IMR-90 (cell line): ENCODE data around the gene POLRMT. TPM values are rescaled to one million over a fixed set of nuclear protein-coding genes. Genes with fewer than 3 reads are reported as not detected.

ENCODE experiments used
- ATAC-seq: fragments of 200-7000 bp; cut with Tn5 transposase; 2 replicates; pipeline ENCODE4 v1.9.1; 2020; ENCODE audit warnings: low read depth, mild to moderate bottlenecking, moderate library complexity
- BruUV-seq: library from RNA; stranded (reverse); fragments of 400-500 nt; replicated peaks from 2 replicates; lab custom pipeline; 2021; lab: Mats Ljungman, UMichigan
- CTCF ChIA-PET: fragments of 300-600 bp; formaldehyde crosslinking; extraction: SDS; loops from one replicate; lab custom pipeline; 2021; ENCODE audit warnings: antibody characterized with exemption; lab: Yijun Ruan, JAX
- POLR2A ChIA-PET: fragments of 300-600 bp; sonication (Branson Sonifier 250); formaldehyde crosslinking; loops from one replicate; lab custom pipeline; 2022; ENCODE audit warnings: antibody characterized with exemption; ENCODE audit not compliant: unreplicated experiment; lab: Charles Lee
- DNase-seq: peaks from one replicate; pipeline ENCODE4 v3.0.0; 2013
- H2AFZ ChIP-seq: replicated peaks from 2 replicates; pipeline ENCODE3; 2013; ENCODE audit warnings: low read length, mild to moderate bottlenecking; ENCODE audit not compliant: poor library complexity
- H2AK5ac ChIP-seq: 2 replicates; pipeline ENCODE4 v1.6.1; 2013; ENCODE audit warnings: low read depth, low read length, inconsistent platforms
- H2AK9ac ChIP-seq: replicated peaks from 2 replicates; pipeline ENCODE3; 2013; ENCODE audit warnings: mild to moderate bottlenecking, low read depth, low read length, moderate library complexity; ENCODE audit not compliant: poor library complexity
- H2BK120ac ChIP-seq: 2 replicates; pipeline ENCODE4 v1.6.1; 2013; ENCODE audit warnings: low read depth, low read length, inconsistent platforms
- H2BK15ac ChIP-seq: 3 replicates; pipeline ENCODE4 v1.6.1; 2013; ENCODE audit warnings: low read depth, low read length, inconsistent platforms
- H2BK20ac ChIP-seq: 2 replicates; pipeline ENCODE4 v1.6.1; 2013; ENCODE audit warnings: low read depth, mild to moderate bottlenecking, inconsistent platforms, low read length, moderate library complexity
- H2BK5ac ChIP-seq: 2 replicates; pipeline ENCODE4 v1.6.1; 2013; ENCODE audit warnings: mild to moderate bottlenecking, low read depth, low read length, inconsistent platforms; ENCODE audit not compliant: poor library complexity, severe bottlenecking
- H3K14ac ChIP-seq: replicated peaks from 2 replicates; pipeline ENCODE4 v1.6.1; 2013; ENCODE audit warnings: low read depth, low read length, inconsistent platforms
- H3K18ac ChIP-seq: 2 replicates; pipeline ENCODE4 v1.6.1; 2013; ENCODE audit warnings: low read depth, low read length, control low read depth
- H3K23ac ChIP-seq: 2 replicates; pipeline ENCODE4 v1.6.1; 2013; ENCODE audit warnings: low read depth, low read length, inconsistent platforms
- H3K27ac ChIP-seq: 2 replicates; pipeline ENCODE4 v1.5.1; 2013; ENCODE audit warnings: mild to moderate bottlenecking, control low read depth, low read length; ENCODE audit not compliant: insufficient read depth
- H3K27me3 ChIP-seq: 2 replicates; pipeline ENCODE4 v1.6.1; 2013; ENCODE audit warnings: low read length; ENCODE audit not compliant: control insufficient read depth, insufficient read depth
- H3K36me3 ChIP-seq: 2 replicates; pipeline ENCODE4 v1.6.1; 2013; ENCODE audit warnings: low read length, mixed read lengths; ENCODE audit not compliant: control insufficient read depth, insufficient read depth
- H3K4ac ChIP-seq: 2 replicates; pipeline ENCODE4 v1.6.1; 2013; ENCODE audit warnings: low read depth, low read length, inconsistent platforms
- H3K4me1 ChIP-seq: 2 replicates; pipeline ENCODE4 v1.6.1; 2013; ENCODE audit warnings: low read length, mixed read lengths; ENCODE audit not compliant: control insufficient read depth, insufficient read depth
- H3K4me2 ChIP-seq: 2 replicates; pipeline ENCODE4 v1.6.1; 2013; ENCODE audit warnings: low read depth, mild to moderate bottlenecking, control low read depth, low read length, moderate library complexity
- H3K4me3 ChIP-seq: 2 replicates; pipeline ENCODE4 v1.5.1; 2013; ENCODE audit warnings: low read depth, mild to moderate bottlenecking, control low read depth, low read length, moderate library complexity; ENCODE audit not compliant: insufficient read depth
- H3K56ac ChIP-seq: 2 replicates; pipeline ENCODE4 v1.6.1; 2013; ENCODE audit warnings: low read length, inconsistent platforms; ENCODE audit not compliant: insufficient read depth; ENCODE audit errors: extremely low read depth
- H3K79me1 ChIP-seq, 2 experiments: 2 replicates each; pipeline ENCODE4 v1.6.1; 2013; ENCODE audit warnings: low read length in 2 of 2, inconsistent platforms in 1 of 2, low read depth in 1 of 2
- H3K9ac ChIP-seq: 2 replicates; pipeline ENCODE4 v1.6.1; 2013; ENCODE audit warnings: low read depth, low read length, control low read depth
- H3K9me1 ChIP-seq: 2 replicates; pipeline ENCODE4 v1.6.1; 2013; ENCODE audit warnings: low read length, inconsistent platforms; ENCODE audit not compliant: insufficient read depth
- H3K9me3 ChIP-seq: 2 replicates; pipeline ENCODE4 v1.6.1; 2013; ENCODE audit warnings: low read length; ENCODE audit not compliant: control insufficient read depth, insufficient read depth
- H4K20me1 ChIP-seq: 2 replicates; pipeline ENCODE4 v1.6.1; 2013; ENCODE audit warnings: low read length, inconsistent platforms; ENCODE audit not compliant: insufficient read depth
- H4K5ac ChIP-seq: 2 replicates; pipeline ENCODE4 v1.6.1; 2013; ENCODE audit warnings: mild to moderate bottlenecking, low read depth, low read length, control low read depth
- H4K8ac ChIP-seq, 2 experiments: 2 replicates each; pipeline ENCODE4 v1.6.1; 2013; ENCODE audit warnings: low read depth in 2 of 2, low read length in 2 of 2, control low read depth in 1 of 2, inconsistent platforms in 1 of 2
- H4K91ac ChIP-seq: 2 replicates; pipeline ENCODE4 v1.6.1; 2013; ENCODE audit warnings: low read depth, low read length, inconsistent platforms; ENCODE audit not compliant: insufficient read depth
- BHLHE40 ChIP-seq: fragments of 150-350 bp; IDR thresholded peaks from 2 replicates; pipeline ENCODE4 v1.6.1; 2016; ENCODE audit warnings: mild to moderate bottlenecking, low read depth, low read length
- CEBPB ChIP-seq: IDR thresholded peaks from 2 replicates; pipeline ENCODE4 v1.6.1; 2012; ENCODE audit warnings: low read depth, low read length, improper control_type of control experiment
- CHD1 ChIP-seq: IDR thresholded peaks from 2 replicates; pipeline ENCODE4 v1.6.1; 2012; ENCODE audit warnings: low read depth, low read length, improper control_type of control experiment
- CTCF ChIP-seq: conservative IDR thresholded peaks from 2 replicates; pipeline ENCODE4 v1.5.1; 2012; ENCODE audit warnings: mild to moderate bottlenecking, low read depth, low read length, improper control_type of control experiment
- ELK1 ChIP-seq: fragments of 150-350 bp; IDR thresholded peaks from 2 replicates; pipeline ENCODE4 v1.6.1; 2016; ENCODE audit warnings: low read depth, mild to moderate bottlenecking, low read length, moderate library complexity, borderline replicate concordance
- FOS ChIP-seq: fragments of 150-350 bp; IDR thresholded peaks from 2 replicates; pipeline ENCODE4 v1.6.1; 2016; ENCODE audit warnings: low read depth, low read length
- MAFK ChIP-seq: IDR thresholded peaks from 2 replicates; pipeline ENCODE4 v1.6.1; 2012; ENCODE audit warnings: low read depth, low read length, improper control_type of control experiment
- MAZ ChIP-seq: IDR thresholded peaks from 2 replicates; pipeline ENCODE4 v1.6.1; 2012; ENCODE audit warnings: low read depth, mild to moderate bottlenecking, low read length, improper control_type of control experiment, moderate library complexity, borderline replicate concordance
- MXI1 ChIP-seq: IDR thresholded peaks from 2 replicates; pipeline ENCODE4 v1.6.1; 2012; ENCODE audit warnings: low read depth, mild to moderate bottlenecking, low read length, moderate library complexity, borderline replicate concordance
- NFE2L2 ChIP-seq: fragments of 150-350 bp; IDR thresholded peaks from 2 replicates; pipeline ENCODE4 v1.6.1; 2016; ENCODE audit warnings: low read depth, mild to moderate bottlenecking, low read length
- POLR2A ChIP-seq: IDR thresholded peaks from 2 replicates; pipeline ENCODE4 v1.6.1; 2012; ENCODE audit warnings: mild to moderate bottlenecking, low read depth, low read length
- RAD21 ChIP-seq: IDR thresholded peaks from 2 replicates; pipeline ENCODE4 v1.6.1; 2012; ENCODE audit warnings: low read length, improper control_type of control experiment
- RCOR1 ChIP-seq: IDR thresholded peaks from 2 replicates; pipeline ENCODE4 v1.6.1; 2012; ENCODE audit warnings: mild to moderate bottlenecking, low read length, improper control_type of control experiment; ENCODE audit not compliant: insufficient replicate concordance
- RFX5 ChIP-seq: IDR thresholded peaks from 2 replicates; pipeline ENCODE4 v1.8.0; 2012; ENCODE audit warnings: low read depth, mild to moderate bottlenecking, low read length, moderate library complexity
- SMC3 ChIP-seq: fragments of 150-350 bp; IDR thresholded peaks from 2 replicates; pipeline ENCODE4 v1.6.1; 2016; ENCODE audit warnings: low read depth, mild to moderate bottlenecking, antibody characterized with exemption, low read length, moderate library complexity
- USF2 ChIP-seq: fragments of 150-350 bp; IDR thresholded peaks from 2 replicates; pipeline ENCODE4 v1.6.1; 2017; ENCODE audit warnings: mild to moderate bottlenecking, antibody characterized with exemption, low read length, low read depth
- WGBS, 2 experiments: methylation state at CpG; one replicate each; pipeline versions ENCODE4 v1.1.5 to v1.1.7; 2013; ENCODE audit warnings: missing lambda C conversion rate in 2 of 2; ENCODE audit not compliant: insufficient read length in 1 of 2; ENCODE audit errors: extremely low coverage in 2 of 2; 5-methylcytosine and 5-hydroxymethylcytosine counted together
- dilution Hi-C: fragments of 300-500 bp; cut with HindIII; formaldehyde crosslinking; loops from one replicate; pipeline ENCODE4 v1.14.3; 2018; ENCODE audit warnings: low sequenced_read_pairs; ENCODE audit not compliant: unreplicated experiment
- in situ Hi-C: fragments of 300-500 bp; cut with MboI; formaldehyde crosslinking; loops from 3 replicates; pipeline ENCODE4 v1.14.3; 2019; ENCODE audit warnings: low sequenced_read_pairs, inconsistent platforms, mixed read lengths
- intact Hi-C: fragments of 100-400 bp; cut with micrococcal nuclease; formaldehyde crosslinking; loops from 2 replicates; pipeline ENCODE4 v1.10.0; 2022
- polyA plus RNA-seq, 3 experiments: library from polyadenylated mRNA; depleted of rRNA; stranded (reverse); fragments of >200 nt; gene quantifications; 2 replicates each; pipeline ENCODE4 v1.2.3, GENCODE V29; 2012; ENCODE audit warnings: low replicate concordance in 1 of 3
- total RNA-seq: library from RNA; depleted of rRNA; stranded (reverse); fragments of >200 nt; gene quantifications from 2 replicates; pipeline ENCODE4 v1.2.3, GENCODE V29; 2012

POLRMT gene
- total and polyA plus RNA-seq, 2 of the 4 experiments (the other 2 are of a cell fraction): 9.9 to 29.6 TPM

- dilution Hi-C loops (no loop called here), intact Hi-C loops (no loop called here), in situ Hi-C loops (no loop called here)
- Histone ChIP-seq H4K8ac (no peak overlapping the region), H3K4me2 (no peak overlapping the region), H3K9me3 (no peaks in the 10 kb centered on the region), H2BK20ac (no peak overlapping the region), H2AK5ac (no peak overlapping the region), H4K91ac (no peak overlapping the region), H3K27ac (no peak overlapping the region), H3K23ac (no peak overlapping the region), H4K20me1 (peaks cover 3% of the 10 kb centered on the region), H2BK120ac (no peak overlapping the region), H3K18ac (no peak overlapping the region), H4K5ac (no peak overlapping the region), H2AK9ac (no peak overlapping the region), H3K4ac (no peak overlapping the region), H3K4me1 (no peaks in the 10 kb centered on the region), H3K14ac (no peak overlapping the region), H3K36me3 (peaks cover 45% of the 10 kb centered on the region), H3K9ac (no peak overlapping the region), H2BK15ac (no peak overlapping the region), H3K9me1 (no peaks in the 10 kb centered on the region), H3K56ac (no peak overlapping the region), H2BK5ac (no peak overlapping the region), H3K4me3 (no peak overlapping the region), H3K27me3 (no peaks in the 10 kb centered on the region; the same call in 1 of the 2 replicates), H2AFZ (no peak overlapping the region), H3K79me1 (no peaks in the 10 kb centered on the region)
- 88% methylated on average over 11 of the region's 51 CpGs; no CpG with 5 or more reads in 1 of the 2 experiments for WGBS, 2 experiments
- ATAC-seq: no peak
- TF ChIP-seq MAZ: no peak
- no peak for TF ChIP-seq RFX5
- no peak for TF ChIP-seq CTCF
- TF ChIP-seq MXI1: no peak
- no peak for TF ChIP-seq ELK1
- no peak for TF ChIP-seq SMC3
- no peak for TF ChIP-seq BHLHE40
- TF ChIP-seq USF2: no peak
- TF ChIP-seq MAFK: no peak
- no peak for TF ChIP-seq RCOR1
- TF ChIP-seq CHD1: no peak
- TF ChIP-seq NFE2L2: no peak
- TF ChIP-seq POLR2A: no peak
- TF ChIP-seq CEBPB: no peak
- TF ChIP-seq FOS: no peak
- TF ChIP-seq RAD21: no peak
- POLR2A ChIA-PET: no interaction called here
- CTCF ChIA-PET: no interaction called here
- no TSS peak for BruUV-seq
- no peak for DNase-seq
Measured at GRCh38 chr19:620166-620862, 13.0 kb downstream of the POLRMT start.
